SH-SY5Y (cell line): ENCODE data around the gene ADRA2B.

Experiments
- GATA2 ChIP-seq: IDR thresholded peaks from 2 replicates; pipeline ENCODE4 v1.6.1; 2011; ENCODE audit warnings: mild to moderate bottlenecking, low read depth, low read length
- GATA3 ChIP-seq: IDR thresholded peaks from 2 replicates; pipeline ENCODE4 v1.6.1; 2011; ENCODE audit warnings: low read depth, mild to moderate bottlenecking, low read length, moderate library complexity

ADRA2B gene

DNA sequence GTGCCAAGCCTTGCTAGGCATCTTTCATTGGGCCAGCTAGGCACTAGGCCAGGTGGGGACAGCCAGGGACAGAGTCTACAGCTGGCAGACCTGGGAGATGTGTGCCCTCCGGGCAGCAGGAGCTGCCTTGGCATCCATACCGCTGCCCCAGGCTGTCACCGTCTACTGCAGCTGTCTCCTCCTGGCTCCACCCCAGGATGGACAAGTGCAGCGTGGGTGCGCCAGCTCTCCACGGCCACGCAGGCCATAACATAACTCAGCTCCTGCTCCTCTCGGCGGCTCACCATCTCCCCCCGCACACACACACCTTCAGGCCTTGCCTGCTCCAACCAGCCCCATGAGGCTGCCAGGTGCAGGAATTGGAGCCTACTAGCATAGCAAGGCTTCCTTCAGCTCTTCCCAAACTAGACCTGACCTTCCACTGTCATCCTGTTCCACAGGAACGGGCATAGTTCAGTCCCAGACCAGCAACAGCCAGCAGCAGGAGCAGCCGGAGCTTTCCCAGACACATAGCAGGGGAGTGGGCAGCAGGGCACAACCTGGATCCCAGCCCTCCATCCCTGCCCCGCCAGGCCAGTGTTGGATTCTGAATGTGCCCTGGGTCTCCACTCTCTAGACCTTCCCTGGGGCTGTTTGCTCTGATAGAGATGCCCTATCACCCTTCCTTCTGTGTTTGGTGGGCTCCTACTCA, 2.5 kb upstream of the ADRA2B start:
- TF ChIP-seq GATA3 (no peak), GATA2 (no peak)

DNA sequence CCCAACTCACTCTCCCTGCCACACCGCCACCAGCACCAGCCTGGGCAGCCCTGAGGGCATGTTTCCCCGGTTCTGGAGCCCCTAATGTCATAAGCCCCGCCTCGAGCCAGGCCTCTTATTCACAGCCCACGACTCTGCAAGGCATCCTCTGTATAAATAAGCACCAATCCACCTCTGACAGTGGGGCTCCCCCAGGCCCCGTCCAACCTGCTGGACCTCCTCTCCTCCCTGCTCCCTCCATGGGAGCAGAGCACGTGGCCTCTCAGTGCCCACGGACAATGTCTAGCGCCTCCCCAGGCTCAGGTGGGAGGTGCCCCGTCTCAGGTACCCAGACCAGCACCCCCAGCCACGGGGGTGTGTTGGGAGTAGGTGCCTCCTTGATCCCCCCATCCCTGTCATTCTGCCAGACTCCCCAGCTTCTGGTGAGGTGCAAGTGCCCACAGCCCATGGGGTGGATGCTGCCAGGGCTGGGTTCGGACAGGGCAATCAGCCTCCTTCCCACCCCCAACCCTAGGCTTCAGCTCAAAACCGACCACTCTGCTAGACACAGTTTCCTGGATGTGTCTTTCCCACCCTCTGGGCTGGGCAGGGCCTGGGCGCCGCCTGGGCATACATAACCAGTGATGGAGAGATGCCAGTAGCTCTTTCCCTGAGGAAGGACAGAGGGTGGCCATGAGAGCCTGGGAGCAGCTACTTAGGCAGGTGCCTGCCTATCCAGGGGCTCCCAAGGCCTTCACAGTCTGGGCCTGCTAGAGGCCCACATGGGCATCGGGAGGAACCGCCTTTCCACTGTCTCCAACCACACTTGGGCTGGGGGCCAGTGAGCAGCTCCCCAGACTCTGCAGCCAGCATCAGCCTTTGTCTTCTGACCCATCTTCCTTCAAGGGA, 1.6 kb upstream of the ADRA2B start:
- no peak for TF ChIP-seq GATA2

DNA sequence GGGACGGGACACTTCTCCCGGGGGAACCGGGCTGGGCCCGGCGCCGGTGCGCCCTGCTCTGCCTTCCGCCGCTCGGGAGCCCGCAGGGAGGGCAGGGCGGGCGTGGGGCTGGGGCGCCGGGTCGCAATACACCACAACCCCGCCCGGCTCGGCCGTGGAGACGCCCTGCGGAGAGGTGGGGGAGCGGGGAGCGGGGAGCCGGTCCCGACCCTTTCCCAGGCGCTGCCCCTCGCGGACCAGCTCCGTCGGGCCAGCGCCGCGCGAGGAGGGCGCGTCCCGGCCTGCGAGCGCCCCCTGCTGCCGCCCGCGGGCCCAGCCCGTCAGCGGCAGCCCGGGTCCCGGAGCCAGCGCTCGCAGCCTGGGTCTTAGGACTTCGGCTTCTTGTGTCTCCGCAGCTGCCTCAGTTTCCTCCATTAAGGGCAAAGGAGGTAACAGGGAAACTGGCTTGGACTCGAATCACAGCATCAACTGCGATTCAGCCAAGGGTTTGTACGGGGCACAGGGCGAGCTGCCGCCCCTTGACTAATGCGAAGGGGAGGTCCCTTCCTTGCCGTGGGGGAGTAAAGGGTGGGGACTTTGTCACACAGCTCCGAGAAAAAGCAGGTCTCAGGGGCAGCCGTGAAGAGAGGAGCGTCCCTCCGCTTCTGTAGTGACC, 635 bp upstream of the ADRA2B start:
- TF ChIP-seq GATA2 (no peak), GATA3 (no peak)

DNA sequence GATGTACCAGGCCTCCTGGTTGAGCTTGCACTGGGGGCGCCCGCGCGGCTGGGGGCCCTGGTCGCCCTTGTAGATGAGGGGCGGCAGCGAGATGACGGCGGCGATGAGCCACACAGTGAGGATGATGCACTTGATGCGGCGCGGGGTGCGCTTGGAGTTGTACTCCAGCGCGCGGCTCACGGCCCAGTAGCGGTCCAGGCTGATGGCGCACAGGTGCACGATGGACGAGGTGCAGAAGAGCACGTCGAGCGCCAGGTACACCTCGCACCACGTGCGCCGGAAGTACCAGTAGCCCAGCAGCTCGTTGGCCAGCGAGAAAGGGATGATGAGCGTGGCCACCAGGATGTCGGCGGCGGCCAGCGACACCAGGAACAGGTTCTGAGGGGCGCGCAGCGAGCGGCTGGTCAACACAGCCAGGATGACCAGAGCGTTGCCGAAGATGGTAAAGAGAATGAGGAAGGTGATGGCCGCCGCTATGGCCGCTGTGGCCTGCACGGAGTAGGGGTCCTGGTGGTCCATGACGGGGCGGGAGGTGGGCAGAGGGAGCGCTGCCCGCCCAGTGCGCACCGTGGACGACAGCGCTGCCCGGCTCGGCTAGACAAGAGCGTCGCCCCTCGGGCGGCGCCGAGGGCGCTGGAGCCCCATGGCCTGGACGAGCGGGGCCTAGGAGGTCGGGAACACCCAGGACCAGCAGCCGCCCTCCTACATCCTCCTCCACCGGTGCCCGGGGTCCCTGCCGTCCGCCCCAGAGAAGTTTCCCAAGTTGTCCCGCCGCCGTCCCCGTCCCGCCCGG, 544 bp downstream of the ADRA2B start:
- no peak for TF ChIP-seq GATA3
- TF ChIP-seq GATA2: no peak

DNA sequence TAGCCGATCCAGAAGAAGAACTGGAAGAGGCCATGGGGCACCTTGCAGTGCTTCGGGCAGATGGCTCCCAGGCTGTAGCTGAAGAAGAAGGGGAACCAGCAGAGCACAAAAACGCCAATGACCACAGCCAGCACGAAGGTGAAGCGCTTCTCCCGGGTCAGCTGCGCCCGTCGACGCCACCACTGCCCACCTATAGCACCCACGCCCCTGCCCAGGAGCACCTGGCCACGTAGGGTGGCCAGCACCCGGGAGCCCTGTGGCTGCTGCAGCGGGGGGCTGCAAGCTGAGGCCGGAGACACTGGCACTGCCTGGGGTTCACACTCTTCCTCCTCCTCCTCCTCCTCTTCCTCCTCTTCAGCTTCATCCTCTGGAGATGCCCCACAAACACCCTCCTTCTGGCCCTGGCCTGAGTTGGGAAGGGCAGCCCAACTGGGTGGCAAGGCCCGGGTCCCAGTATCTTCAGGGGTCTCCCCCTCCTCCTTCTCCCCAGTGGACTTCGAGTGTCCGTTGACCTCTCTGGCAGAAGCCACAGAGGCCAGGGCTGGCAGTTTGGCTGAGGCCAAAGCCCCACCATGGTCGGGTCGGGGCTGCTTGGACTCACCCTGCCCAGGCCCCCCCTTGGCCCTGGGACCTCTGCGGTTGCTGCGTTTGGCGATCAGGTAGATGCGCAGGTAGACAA, 1.3 kb downstream of the ADRA2B start:
- TF ChIP-seq GATA3: no peak
- TF ChIP-seq GATA2: no peak

DNA sequence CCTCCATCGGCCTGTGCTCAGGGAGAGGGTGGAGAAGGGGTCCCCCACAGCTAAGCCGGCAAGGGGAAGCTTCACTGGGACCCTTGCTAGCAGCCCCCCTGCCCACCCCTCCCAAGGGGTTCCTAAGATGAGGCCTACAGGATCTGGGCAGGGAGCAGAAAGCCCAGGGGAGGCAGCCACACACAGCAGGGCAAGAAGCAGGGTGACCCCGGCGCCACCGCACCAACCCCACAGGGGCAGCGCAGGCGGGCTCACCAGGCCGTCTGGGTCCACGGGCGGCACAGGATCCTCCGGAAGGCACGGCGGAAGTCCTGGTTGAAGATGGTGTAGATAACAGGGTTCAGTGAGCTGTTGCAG, 1.8 kb downstream of the ADRA2B start:
- TF ChIP-seq GATA2: no peak
- no peak for TF ChIP-seq GATA3

DNA sequence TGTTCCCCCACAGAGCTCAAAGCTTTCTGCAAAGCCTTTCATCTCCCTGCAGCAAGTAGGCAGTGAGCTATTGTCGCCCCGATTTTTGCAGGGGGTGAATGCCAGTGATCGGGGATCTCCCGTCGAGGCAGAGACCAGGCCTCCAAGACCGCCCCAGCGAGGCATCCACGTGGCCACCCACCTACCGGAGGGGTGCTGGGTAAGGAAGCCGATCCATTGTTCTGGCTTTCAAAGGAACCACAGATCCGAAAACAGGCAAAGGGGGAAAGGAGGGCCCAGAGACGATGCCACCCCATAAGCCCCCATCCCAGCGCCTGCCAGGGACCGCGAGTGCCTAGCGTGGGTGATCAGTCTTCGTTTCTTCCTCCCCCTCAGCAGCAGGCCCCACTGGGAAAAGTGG, 2.4 kb downstream of the ADRA2B start:
- TF ChIP-seq GATA2 (no peak), GATA3 (no peak)

DNA sequence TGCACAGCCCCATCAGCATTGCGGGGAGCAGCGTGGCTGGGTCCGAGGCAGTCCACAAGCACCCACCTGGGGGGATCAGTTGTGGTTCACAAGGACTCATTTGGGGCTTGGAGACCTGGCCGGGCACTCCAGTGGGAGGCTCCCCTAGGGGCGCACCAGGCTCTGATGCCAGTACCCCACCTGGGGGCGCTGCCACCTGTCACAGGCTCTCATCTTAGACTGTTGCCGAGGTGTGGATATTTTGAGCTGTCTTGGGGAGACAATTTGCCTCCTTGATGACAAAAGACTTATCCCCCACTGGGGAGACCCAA, 3.0 kb downstream of the ADRA2B start:
- TF ChIP-seq GATA2: no peak
- no peak for TF ChIP-seq GATA3

DNA sequence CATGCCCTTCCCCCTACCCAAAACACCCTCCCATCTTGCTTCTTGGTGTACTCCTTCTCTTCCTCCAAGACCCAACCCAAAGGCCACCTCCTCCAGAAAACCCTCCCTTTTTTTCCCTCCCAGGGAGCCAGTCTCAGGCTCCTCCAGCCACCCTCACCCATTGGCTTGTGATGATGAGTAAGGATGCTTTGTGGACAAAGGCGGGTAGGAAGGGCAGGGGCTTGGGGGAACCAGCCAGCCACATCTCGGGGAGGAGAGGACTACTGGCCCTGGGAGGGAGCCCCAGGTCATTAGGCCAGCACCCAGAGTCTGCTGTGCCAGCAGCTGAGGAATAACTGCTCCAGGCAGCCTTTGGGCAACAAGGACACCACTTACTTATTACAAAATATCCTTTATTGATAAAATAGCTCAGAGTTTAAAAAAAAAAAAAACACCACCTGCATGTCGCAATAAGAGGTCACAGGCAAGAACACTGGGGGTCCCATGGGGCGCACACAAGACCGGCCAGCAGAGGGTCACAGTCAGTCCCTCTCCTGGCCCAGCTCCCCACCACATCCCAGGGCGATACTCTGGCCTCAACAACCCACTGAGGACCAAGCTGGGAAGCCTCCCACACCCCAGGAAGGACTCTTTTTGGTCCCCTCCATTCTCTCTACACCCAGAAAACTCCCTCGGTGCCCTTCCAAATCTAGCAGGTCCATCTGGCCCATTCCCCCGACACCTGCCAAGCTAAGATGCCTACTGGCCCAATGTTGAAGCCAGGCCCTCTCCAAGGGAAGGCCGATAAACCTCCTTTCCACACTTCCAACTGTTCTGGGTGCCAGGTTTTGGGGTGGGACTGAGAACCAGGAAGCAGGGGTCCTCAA, 3.6 kb downstream of the ADRA2B start:
- TF ChIP-seq GATA2 (no peak), GATA3 (no peak)

DNA sequence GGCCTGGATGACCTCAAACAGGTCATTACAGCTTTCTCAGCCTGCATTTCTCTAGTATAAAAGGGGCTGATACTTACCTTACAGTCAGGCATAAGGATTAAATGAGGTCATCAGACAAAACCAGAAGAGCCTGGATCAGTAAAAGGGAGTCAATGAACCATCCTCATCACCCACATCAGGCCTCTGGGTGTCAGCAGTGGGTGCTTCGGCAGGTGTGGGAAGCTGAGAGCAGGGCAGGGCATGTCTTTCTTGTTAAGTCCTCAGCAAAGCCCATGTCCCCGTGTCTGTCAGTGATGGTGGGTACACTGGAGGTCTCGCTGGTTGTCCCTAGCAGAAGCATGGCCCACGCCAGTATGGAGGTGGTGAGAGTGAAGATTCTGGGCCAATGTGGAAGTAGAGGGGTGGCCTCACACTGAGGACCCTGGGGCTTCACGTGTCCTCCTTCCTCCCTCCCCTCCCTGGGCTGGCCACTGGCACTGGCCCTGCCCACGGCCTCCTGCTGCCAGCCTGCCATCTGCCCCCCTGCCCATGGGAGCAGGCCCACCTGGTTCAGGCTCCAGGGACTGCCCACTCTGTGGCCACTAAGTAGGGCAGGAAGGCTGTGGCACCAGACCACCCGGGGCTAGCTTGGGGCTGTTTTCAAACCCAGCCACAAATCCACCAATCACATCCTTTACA, 4.4 kb downstream of the ADRA2B start:
- TF ChIP-seq GATA2 (no peak), GATA3 (no peak)

DNA sequence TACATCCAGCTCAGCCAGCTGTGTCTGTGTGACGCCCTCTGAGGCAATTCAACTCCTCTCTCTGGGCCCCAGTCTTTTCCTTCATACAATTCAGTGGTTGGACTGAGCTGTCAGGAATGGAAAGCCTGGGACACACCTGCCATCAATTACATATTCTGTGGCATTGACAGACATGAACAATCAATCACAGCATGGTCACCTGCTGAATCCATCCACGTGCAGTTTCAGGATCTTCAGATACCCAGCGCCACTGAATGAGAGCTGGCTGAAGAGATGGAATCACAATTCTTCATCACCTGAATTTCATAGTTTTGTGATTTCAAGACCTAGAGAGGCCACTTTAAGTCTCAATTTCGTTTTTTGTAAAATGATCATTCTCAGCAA, 5.1 kb downstream of the ADRA2B start:
- TF ChIP-seq GATA3 (no peak), GATA2 (no peak)

DNA sequence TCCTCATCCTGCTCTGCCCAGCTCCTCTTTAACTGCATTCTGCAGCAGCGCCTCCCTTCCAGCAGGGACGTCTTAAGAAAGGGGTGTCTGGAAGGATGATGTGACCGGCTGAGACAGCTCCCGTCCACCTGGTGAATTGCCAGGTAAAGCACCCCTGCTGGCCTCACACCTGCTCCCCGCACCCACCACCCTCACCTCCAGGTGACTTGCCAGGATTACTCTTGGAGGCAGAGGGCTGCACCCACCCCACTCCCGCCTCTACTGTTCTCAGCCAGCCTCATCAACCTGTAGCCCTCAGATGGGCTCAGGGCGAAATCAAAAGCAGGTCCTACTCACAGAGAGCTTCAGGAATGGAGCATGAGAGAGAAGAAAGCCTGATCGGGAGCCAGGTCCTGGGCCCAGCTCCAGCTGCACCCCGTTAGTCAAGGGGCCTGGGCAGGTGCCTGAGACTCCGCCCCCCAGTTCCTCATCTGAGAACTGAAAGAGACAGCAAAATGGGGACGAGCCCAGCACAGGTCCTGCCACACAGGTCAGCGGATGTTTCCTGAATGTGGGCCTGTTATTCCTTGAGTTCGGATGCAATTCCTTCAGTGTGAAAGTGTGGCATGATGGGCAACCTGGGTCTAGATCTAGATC, 5.6 kb downstream of the ADRA2B start:
- no peak for TF ChIP-seq GATA3
- TF ChIP-seq GATA2: no peak
